ENCODE measurements around the gene SGCD. TPM values are rescaled to one million over a fixed set of nuclear protein-coding genes. Genes with fewer than 3 reads are reported as not detected.

Gene SGCD
- total RNA-seq, 1 donor from 2014 or later: 2.8 TPM

- DNase-seq (ENCODE audit: low spot score): no peak
These were observed 73.4 kb downstream of the SGCD start for GRCh38 chr5:156400231-156400986.

DNA sequence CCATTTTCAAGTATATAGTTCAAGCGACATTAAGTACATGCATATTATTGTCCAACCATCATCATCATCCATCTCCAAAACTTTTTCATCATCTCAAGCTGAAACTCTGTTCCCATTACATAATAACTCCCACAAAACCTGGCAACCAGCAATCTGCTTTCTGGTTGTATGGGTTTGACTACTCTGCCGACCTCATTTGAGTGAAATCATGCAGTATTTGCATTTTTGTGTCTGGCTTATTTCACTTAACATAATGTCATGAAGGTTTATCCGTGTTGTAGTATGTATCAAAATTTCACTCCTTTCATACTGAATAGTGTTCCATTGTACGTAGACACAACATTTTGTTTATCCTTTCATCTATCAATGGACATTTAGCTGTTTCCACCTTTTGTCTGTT lies 74.8 kb downstream of the SGCD start:
- no peak for DNase-seq (ENCODE audit: low spot score)

- no peak for DNase-seq (ENCODE audit: low spot score)
These were observed 75.5 kb downstream of the SGCD start for GRCh38 chr5:156402387-156402921.

DNA sequence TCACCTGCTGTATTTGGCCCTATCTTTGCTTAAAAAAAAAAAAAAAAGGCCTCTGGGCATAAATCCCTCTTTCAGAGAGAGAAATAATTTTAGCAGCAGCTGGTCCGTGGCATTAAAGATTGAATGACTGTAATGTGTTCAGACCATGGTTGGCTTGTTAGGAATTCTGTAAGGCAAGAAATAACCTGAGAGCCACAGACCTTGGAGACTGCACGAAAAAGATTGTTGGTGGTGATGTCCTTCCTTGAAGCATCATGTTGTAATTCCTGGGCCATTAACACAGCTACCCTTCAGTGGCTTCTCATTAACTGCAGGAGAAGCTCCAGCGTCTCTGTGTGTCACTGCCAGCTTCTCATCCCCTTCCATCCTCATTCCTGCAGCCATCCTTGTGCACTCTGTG lies 79.0 kb downstream of the SGCD start:
- no peak for DNase-seq (ENCODE audit: low spot score)

DNA sequence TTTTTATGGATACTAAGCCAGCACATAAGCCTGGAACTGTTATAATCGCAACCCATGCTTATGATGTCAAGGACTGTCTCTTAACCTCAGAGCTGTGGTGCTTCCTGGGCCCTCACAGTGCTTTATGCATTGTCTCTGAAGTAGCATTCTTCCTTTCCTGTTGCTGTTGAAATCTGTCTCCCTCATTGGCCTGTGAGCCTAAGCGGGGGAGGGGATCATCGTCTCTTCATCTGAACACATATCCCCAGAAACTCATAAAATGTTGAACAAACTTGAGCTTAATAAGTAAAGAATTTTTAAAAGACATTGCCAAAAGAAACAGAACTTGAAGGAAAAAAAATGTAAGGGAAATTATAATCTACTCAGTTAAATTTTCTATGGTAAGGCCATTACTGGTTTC lies 80.3 kb downstream of the SGCD start:
- DNase-seq (ENCODE audit: low spot score): no peak

DNA sequence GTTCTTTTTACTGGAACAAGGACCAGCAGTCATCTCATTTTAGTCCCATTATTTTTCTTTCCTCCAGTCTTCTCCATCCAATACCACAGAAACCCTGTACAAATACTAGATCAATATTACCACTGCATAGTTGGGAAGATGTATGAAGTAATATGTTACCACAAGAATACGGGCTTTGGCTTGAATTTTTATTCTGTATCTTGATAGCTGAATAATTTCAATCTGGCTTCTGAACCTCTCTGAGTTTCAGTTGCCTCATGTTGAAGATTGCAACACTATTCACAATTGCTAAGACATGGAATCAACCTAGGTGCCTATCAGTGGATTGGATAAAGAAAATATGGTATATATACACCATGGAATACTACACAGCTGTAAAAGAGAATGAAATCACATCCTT lies 82.9 kb downstream of the SGCD start:
- no peak for DNase-seq (ENCODE audit: low spot score)

GRCh38 chr5:156411185-156411613 lies 84.2 kb downstream of the SGCD start:
- no peak for DNase-seq (ENCODE audit: low spot score)

GRCh38 chr5:156411957-156412356 lies 85.0 kb downstream of the SGCD start:
- no peak for DNase-seq (ENCODE audit: low spot score)

DNA sequence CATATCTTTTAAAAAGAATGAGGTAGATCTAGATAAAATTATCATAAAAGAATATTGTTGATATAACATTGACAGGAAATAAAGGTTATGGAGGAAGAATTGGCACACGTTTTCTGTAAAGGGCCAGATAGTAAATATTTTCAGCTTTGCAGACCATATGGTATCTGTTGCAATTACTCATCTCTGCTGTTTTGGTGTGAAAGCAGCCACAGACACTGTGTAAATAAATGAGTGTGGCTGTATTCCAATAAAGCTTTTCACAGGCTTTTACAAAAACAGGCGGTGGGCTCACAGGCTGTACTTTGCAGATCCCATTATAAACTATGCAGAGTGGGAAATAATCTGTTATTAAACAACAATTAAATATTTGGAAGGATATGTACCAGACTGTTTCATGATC lies 87.4 kb downstream of the SGCD start:
- DNase-seq (ENCODE audit: low spot score): no peak

DNA sequence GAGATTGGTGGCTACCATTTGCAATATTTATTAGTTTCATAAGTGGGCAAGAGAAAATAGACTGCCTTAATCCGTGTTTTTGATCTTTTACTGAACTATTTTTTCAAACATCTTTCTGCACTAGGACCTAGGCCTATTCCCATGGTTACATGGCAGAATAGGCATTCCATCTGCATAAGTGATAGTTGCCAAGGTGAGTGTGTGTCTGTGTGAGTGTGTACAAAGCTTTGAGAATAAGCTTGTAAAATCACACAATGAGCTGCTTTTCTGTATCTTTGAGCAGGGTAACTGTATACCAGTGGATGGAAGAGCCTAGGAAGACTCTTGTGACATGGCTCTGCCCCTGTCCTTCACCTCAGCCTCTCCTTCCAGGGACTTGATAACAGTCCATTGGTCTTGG lies 92.7 kb downstream of the SGCD start:
- DNase-seq (ENCODE audit: low spot score): no peak

GRCh38 chr5:156420665-156421064 lies 93.7 kb downstream of the SGCD start:
- no peak for DNase-seq (ENCODE audit: low spot score)

DNA sequence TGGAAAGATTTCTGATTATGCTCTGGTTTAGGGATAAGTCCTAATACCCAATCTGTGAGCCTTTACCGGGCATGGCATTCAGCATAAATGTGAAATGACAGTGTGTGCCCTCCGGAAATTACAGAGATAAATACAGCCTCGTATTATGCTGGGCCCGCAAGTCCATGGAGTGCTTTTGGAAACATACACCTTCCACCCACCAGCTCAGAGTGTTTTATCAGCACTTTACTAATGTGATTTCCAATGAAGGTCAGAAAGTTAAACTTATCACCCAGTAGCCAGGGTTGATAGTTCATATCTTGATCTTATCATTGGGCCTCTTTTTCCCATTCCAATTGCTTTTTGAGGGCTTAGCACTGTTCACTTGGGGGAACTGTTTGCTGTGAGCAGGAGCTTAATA lies 94.8 kb downstream of the SGCD start:
- no peak for DNase-seq (ENCODE audit: low spot score)

DNA sequence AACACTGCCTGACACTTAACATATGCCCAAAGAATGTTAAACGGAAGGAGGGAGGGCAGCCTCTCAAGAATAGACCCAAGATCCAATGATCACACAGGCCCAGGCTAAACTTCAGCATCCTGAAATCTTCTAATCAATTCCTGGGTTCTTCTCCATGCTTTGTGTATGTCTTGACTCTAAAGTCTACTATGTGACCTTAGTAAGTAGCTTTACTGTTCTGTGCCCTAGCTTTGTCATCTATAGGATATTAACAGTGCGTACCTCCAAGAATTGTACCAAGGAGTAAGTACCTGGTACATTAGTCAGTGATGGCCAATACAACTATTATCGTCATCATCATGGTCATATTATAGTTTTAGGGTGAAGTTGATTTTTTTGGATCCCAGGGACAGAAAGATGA lies 96.6 kb downstream of the SGCD start:
- DNase-seq (ENCODE audit: low spot score): no peak

DNA sequence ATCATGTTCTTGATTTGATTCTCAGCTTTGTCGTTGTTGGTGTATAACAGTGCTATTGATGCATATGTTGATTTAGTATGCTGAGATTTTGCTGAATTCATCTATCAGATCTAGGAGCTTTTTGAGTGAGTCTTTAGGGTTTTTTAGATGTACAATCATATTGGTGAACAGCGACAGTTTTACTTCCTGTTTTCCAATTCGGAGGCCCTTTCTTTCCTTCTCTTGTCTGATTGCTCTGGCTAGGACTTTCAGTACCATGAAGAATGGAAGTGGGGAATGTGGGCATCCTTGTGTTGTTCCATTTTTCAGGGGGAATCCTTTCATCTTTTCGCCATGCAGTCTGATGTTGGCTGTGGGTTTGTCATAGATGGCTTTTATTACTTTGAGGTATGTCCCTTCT lies 100.4 kb downstream of the SGCD start:
- DNase-seq (ENCODE audit: low spot score): no peak

DNA sequence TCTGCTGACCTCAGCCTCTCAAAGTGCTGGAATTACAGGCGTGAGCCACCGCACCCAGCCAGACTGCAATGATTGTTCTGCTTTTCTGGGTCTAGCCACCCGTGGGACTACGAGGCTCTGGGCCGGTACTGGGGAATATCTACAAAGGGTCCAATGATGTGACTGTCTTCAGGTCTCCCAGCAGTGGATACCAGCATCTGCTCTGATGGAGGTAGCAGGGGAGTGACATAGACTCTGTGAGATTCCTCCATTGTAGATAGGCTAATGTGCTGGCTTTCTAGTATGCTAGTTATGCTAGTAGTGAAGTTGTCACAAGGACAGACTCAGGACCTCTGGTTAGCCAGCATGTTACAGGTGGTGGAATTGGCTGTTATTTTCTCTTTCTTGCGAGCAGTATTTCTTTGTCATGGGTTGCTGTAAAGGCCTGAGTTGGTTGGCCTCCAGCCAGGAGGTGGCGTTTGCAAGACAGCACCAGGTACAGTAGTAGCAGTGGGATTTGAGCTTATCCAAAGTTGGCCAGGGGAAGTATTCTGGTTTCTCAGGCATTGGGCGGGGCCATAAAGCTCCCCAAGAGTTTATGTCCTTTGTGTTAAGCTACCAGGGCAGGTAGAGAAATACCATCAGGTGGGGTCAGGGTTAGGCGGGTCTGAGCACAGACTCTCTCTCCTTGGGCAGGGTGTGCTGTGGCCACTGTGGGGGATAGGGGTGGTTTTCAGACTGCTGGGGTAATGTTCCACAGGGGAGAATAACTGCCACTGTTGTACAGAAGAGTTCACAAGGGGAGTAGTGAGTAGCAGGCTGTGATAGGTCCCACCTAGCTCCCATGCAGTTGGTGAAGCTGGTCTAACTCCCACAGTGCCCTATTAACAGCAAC lies 105.2 kb downstream of the SGCD start:
- no peak for DNase-seq (ENCODE audit: low spot score)

- no peak for DNase-seq (ENCODE audit: low spot score)
These were observed 105.8 kb downstream of the SGCD start for GRCh38 chr5:156432830-156433105.

GRCh38 chr5:156434471-156434870 lies 107.5 kb downstream of the SGCD start:
- no peak for DNase-seq (ENCODE audit: low spot score)

- DNase-seq (ENCODE audit: low spot score): no peak
These were observed 108.1 kb downstream of the SGCD start for GRCh38 chr5:156435101-156435500.

GRCh38 chr5:156438076-156438475 lies 111.1 kb downstream of the SGCD start:
- DNase-seq (ENCODE audit: low spot score): no peak

- DNase-seq (ENCODE audit: low spot score): no peak
These were observed 117.9 kb downstream of the SGCD start for GRCh38 chr5:156444753-156445291.

- no peak for DNase-seq (ENCODE audit: low spot score)
These were observed 119.6 kb downstream of the SGCD start for GRCh38 chr5:156446526-156446925.

DNA sequence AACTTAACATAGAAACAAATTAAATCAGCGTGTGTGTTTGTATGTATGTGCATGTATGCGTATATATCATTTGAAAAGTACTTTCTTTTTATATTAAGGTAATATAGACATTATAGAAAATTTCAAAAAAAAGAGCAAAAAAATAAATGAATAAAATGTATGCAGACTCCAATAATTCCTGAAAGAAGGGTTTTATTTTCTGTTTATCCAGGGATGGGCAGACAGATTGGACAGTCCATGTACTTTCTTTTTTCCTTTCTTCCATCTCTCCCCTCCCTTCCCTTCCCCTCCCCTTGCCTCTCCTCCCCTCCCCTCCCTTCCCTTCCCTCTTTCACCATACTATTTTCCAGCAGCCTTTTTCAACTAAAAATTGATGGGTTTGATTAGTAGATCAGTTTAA lies 123.8 kb downstream of the SGCD start:
- no peak for DNase-seq (ENCODE audit: low spot score)

DNA sequence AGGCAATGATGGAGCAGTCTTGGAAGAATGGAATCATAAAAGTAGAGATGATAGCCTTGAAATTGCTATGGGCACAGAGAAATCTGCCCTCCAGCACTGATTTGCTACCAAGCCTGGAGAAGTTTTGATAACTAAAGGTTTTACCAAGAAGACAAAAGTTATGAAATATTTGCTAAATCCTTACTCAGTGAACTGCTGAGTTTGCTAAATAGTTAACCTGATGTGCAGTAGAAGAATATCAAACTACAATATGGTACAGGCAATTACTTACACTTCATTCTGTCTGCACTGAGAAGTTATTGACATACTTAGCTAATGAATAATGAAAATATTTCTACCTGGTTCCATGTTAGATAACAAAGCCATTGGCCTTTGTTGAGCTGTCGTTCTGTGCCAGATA lies 124.5 kb downstream of the SGCD start:
- DNase-seq (ENCODE audit: low spot score): no peak

All from ureter (tissue), 1 donor.